K562 (cell line): Measurements from ENCODE around the gene AZU1. TPM values are rescaled to one million over a fixed set of nuclear protein-coding genes. Genes with fewer than 3 reads are reported as not detected.
A peak's percentile ranks its signal among the peaks of the same experiment; 100 is the strongest.

Experiments used
- ATAC-seq: fragments of 200-7000 bp; cut with Tn5 transposase; 3 replicates; pipeline ENCODE4 v1.9.1; 2020; ENCODE audit warnings: moderate library complexity
- BruUV-seq: library from RNA; stranded (reverse); fragments of 400-500 nt; replicated peaks from 2 replicates; lab custom pipeline; 2021; lab: Mats Ljungman, UMichigan
- CTCF ChIA-PET: fragments of 300-600 bp; formaldehyde crosslinking; extraction: SDS; loops from one replicate; lab custom pipeline; 2021; ENCODE audit warnings: low intra/inter-chr PET ratio; lab: Yijun Ruan, JAX
- POLR2A ChIA-PET: fragments of 300-600, 350-650 bp; sonication (Branson Sonifier 250); formaldehyde crosslinking; extraction: SDS; loops from one replicate; lab custom pipeline; 2021; ENCODE audit warnings: antibody characterized with exemption, inconsistent platforms; lab: Yijun Ruan, JAX
- DNase-seq, 4 experiments: peaks; one replicate each; pipeline versions ENCODE4 v3.0.0 to v3.0.0-alpha.2; 2011 to 2018; ENCODE audit warnings: low spot score in 3 of 4, mixed read lengths in 3 of 4; ENCODE audit errors: extremely low read depth in 1 of 4
- FAIRE-seq: peaks from 2 replicates; lab custom pipeline; 2011; peaks lifted over from hg19 to GRCh38; lab: Jason Lieb, UNC
- H2AFZ ChIP-seq: 2 replicates; pipeline ENCODE4 v1.6.0; 2011; ENCODE audit warnings: low read depth, low read length, control low read depth, inconsistent platforms
- H3K27ac ChIP-seq: fragments of 200-600 bp; 3 replicates; pipeline ENCODE4 v1.8.0; 2011; ENCODE audit warnings: low read depth, mild to moderate bottlenecking, control low read depth, inconsistent platforms, low read length, moderate library complexity, mixed read lengths; ENCODE audit errors: extremely low read depth
- H3K27me3 ChIP-seq, 2 experiments: fragments of 300-600 bp in 1 of 2; 2 replicates in 1 of 2; 3 replicates in 1 of 2; pipeline versions ENCODE4 v1.6.0 to v1.8.0; 2011; ENCODE audit warnings: inconsistent platforms in 2 of 2, low read length in 2 of 2, mild to moderate bottlenecking in 1 of 2, mixed read lengths in 1 of 2, moderate library complexity in 1 of 2; ENCODE audit not compliant: control insufficient read depth in 2 of 2, insufficient read depth in 2 of 2
- H3K36me3 ChIP-seq: fragments of 300-600 bp; 3 replicates; pipeline ENCODE4 v1.8.0; 2011; ENCODE audit warnings: mild to moderate bottlenecking, low read length, inconsistent platforms; ENCODE audit not compliant: control insufficient read depth, insufficient read depth
- H3K4me1 ChIP-seq, 2 experiments: fragments of 200-600 bp in 1 of 2; replicated peaks in 1 of 2; 2 replicates in 1 of 2; 3 replicates in 1 of 2; pipeline versions ENCODE4 v1.5.1 to v1.8.0; 2011; ENCODE audit warnings: inconsistent platforms in 2 of 2, low read length in 2 of 2, mild to moderate bottlenecking in 1 of 2, mixed read lengths in 1 of 2, moderate library complexity in 1 of 2; ENCODE audit not compliant: control insufficient read depth in 2 of 2, insufficient read depth in 2 of 2
- H3K4me2 ChIP-seq: 2 replicates; pipeline ENCODE4 v1.6.1; 2011; ENCODE audit warnings: low read length, control low read depth, inconsistent platforms, mixed read lengths; ENCODE audit not compliant: insufficient read depth
- H3K4me3 ChIP-seq: fragments of 200-600 bp; sonication (generic), shearing (Covaris generic); 2 replicates; pipeline ENCODE4 v1.5.1; 2016; ENCODE audit warnings: control low read depth, inconsistent platforms
- H3K79me2 ChIP-seq: fragments of 200-600 bp; 3 replicates; pipeline ENCODE4 v1.8.0; 2011; ENCODE audit warnings: low read length, inconsistent platforms; ENCODE audit not compliant: control insufficient read depth, insufficient read depth
- H3K9ac ChIP-seq, 2 experiments: 2 replicates each; pipeline versions ENCODE4 v1.6.0 to v1.6.1; 2011; ENCODE audit warnings: low read depth in 2 of 2, low read length in 2 of 2, control low read depth in 1 of 2, inconsistent platforms in 1 of 2, mild to moderate bottlenecking in 1 of 2, mixed read lengths in 1 of 2; ENCODE audit not compliant: insufficient read depth in 1 of 2
- H3K9me1 ChIP-seq: one replicate; pipeline ENCODE4 v1.6.0; 2011; ENCODE audit warnings: inconsistent platforms, mild to moderate bottlenecking, low read length, moderate library complexity; ENCODE audit not compliant: control insufficient read depth, insufficient read depth
- H3K9me3 ChIP-seq: replicated peaks from 2 replicates; pipeline ENCODE4 v1.5.1; 2011; ENCODE audit warnings: low read depth, low read length, inconsistent platforms; ENCODE audit not compliant: control insufficient read depth, insufficient read depth
- H4K20me1 ChIP-seq: replicated peaks from 2 replicates; pipeline ENCODE4 v1.6.1; 2011; ENCODE audit warnings: low read length, inconsistent platforms, mixed read lengths; ENCODE audit not compliant: control insufficient read depth, insufficient read depth
- HNRNPLL ChIP-seq: fragments of 200-400 bp; formaldehyde crosslinking; IDR thresholded peaks from 2 replicates; pipeline ENCODE4 v1.6.1; 2017; ENCODE audit warnings: low read length, low read depth, mild to moderate bottlenecking; ENCODE audit not compliant: poor library complexity, severe bottlenecking
- MNT ChIP-seq, 2 experiments: fragments of 450-650 bp; conservative IDR thresholded peaks; 2 replicates each; pipeline ENCODE4 v1.6.1; 2017; ENCODE audit warnings: mild to moderate bottlenecking in 2 of 2, moderate library complexity in 2 of 2
- NBN ChIP-seq: fragments of 450-650 bp; IDR thresholded peaks from 2 replicates; pipeline ENCODE4 v1.6.1; 2016; ENCODE audit warnings: low read depth, mild to moderate bottlenecking
- NFIX ChIP-seq: fragments of 250-450 bp; sonication (Bioruptor Pico); IDR thresholded peaks from 2 replicates; pipeline ENCODE4 v1.4.0; 2020; ENCODE audit warnings: low read depth, mild to moderate bottlenecking, moderate library complexity
- NKRF ChIP-seq: fragments of 450-650 bp; IDR thresholded peaks from 2 replicates; pipeline ENCODE4 v1.6.1; 2016; ENCODE audit warnings: borderline replicate concordance
- ZBTB1 ChIP-seq: sonication (generic); formaldehyde crosslinking; IDR thresholded peaks from 2 replicates; pipeline ENCODE4 v1.8.1; 2023; ENCODE audit warnings: missing genetic modification reagents, low read depth, mild to moderate bottlenecking, borderline replicate concordance
- WGBS: fragments of 100-300 bp; shearing (Covaris generic); methylation state at CpG from one replicate; pipeline ENCODE4 v1.1.6; 2016; ENCODE audit warnings: low coverage, mixed read lengths; ENCODE audit not compliant: insufficient coverage; ENCODE audit errors: missing lambda C conversion rate; 5-methylcytosine and 5-hydroxymethylcytosine counted together
- in situ Hi-C: fragments of 300-500 bp; cut with MboI; formaldehyde crosslinking; loops from 4 replicates; pipeline ENCODE4 v1.15.0; 2018; ENCODE audit warnings: inconsistent platforms, mixed read lengths
- intact Hi-C: fragments of 100-400 bp; cut with micrococcal nuclease; formaldehyde crosslinking; loops from 2 replicates; pipeline ENCODE4 v1.14.2; 2022
- polyA plus RNA-seq, 8 experiments: library from polyadenylated mRNA; depleted of rRNA in 4 of 8; stranded (reverse) in 5 of 8; unstranded in 3 of 8; fragments of >200 nt; fragmentation: Nextera tagmentation in 2 of 8; fragmentation: Illumina TruSeq in 1 of 8; extraction: Ambion mirVana in 2 of 8; extraction: Trizol in 1 of 8; gene quantifications; 2 replicates each; pipeline versions ENCODE4 v1.2.1 to v1.2.3, GENCODE V29; 2011 to 2014; ENCODE audit warnings: inconsistent platforms in 1 of 8, missing spikeins in 1 of 8
- total RNA-seq, 7 experiments: library from RNA; depleted of rRNA in 6 of 7; stranded (reverse); fragments of >200 nt in 6 of 7; fragmentation: Illumina TruSeq in 2 of 7; extraction: Trizol in 2 of 7; gene quantifications; 2 replicates each; pipeline versions ENCODE4 v1.2.1 to v1.2.3, GENCODE V29; 2011 to 2021; ENCODE audit warnings: low replicate concordance in 1 of 7
- TF ChIP-seq, protein P1 (sequence below): IDR thresholded peaks from 3 replicates; pipeline ENCODE4 v1.6.1; 2011; ENCODE audit warnings: borderline replicate concordance, mild to moderate bottlenecking; ENCODE audit not compliant: insufficient read length, insufficient read depth
- TF ChIP-seq, protein P2 (sequence below), 2 experiments: IDR thresholded peaks; 2 replicates each; pipeline ENCODE4 v1.6.1; 2011; ENCODE audit warnings: borderline replicate concordance in 1 of 2, control low read depth in 1 of 2, low read depth in 1 of 2, low read length in 1 of 2, mild to moderate bottlenecking in 1 of 2, mixed read lengths in 1 of 2, moderate library complexity in 1 of 2; ENCODE audit not compliant: insufficient read depth in 1 of 2, insufficient read length in 1 of 2, poor library complexity in 1 of 2, severe bottlenecking in 1 of 2; ENCODE audit errors: extremely low read depth in 1 of 2

Gene AZU1
- total and polyA plus RNA-seq, 9 of the 15 experiments (the other 6 are each of a cell fraction or from before 2014, with no cell fraction given): 0.29 to 1.9 (median 0.59) TPM; not detected in 3

DNA sequence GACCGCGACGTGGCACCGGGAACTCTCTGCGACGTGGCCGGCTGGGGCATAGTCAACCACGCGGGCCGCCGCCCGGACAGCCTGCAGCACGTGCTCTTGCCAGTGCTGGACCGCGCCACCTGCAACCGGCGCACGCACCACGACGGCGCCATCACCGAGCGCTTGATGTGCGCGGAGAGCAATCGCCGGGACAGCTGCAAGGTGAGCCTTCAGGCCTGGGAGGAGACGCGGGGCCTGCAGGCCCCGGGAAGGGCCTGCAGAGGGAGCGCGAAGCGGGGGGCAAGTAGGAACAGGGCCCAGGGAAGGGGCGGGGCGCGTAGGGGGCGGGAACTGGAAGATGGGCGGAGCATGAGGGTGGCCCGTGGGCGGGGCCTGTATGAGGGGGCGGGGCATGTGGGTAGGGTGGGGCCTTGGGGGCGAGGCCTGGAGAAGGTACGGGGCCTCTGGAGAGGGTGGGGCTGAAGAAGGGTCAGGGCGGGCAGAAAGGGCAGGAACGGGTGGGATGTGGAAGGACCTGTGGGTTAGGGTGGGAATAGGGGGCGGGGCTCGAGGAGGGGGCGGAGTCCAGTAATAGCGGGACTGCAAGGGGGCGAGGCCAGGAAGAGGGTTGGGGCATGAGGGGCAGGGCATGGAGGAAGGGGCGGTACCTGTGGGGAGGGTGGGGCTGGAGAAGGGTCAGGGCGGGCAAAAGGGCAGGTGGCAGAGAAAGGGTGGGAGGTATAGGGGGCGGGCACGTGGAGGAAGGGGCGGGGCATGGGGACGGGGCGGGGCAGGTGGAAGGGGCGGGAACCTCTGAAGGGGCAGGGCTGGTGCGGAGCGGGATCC, 34.3 kb downstream of the AZU1 start (continued):
- TF ChIP-seq, protein P1, sequence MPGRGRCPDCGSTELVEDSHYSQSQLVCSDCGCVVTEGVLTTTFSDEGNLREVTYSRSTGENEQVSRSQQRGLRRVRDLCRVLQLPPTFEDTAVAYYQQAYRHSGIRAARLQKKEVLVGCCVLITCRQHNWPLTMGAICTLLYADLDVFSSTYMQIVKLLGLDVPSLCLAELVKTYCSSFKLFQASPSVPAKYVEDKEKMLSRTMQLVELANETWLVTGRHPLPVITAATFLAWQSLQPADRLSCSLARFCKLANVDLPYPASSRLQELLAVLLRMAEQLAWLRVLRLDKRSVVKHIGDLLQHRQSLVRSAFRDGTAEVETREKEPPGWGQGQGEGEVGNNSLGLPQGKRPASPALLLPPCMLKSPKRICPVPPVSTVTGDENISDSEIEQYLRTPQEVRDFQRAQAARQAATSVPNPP: no peak
- TF ChIP-seq NFIX (CRISPR knock-in tag): no peak
- TF ChIP-seq, all 486 proteins: peak for 121

- peak; percentile 77 for ATAC-seq
- peaks cover 24% of the 10 kb centered on the region; the same call in 2 of the 3 replicates for H3K36me3 ChIP-seq
- H3K4me3 ChIP-seq: peak overlapping the region; percentile 36
- in situ Hi-C loops (no loop called here), intact Hi-C loops (loop anchor here (1.0 to 5.0 kb wide), 4 partner anchors 53 to 380 kb away; partner anchors contain the start of genes ATP5F1D and WDR18)
- H3K79me2 ChIP-seq: peaks cover 12% of the 10 kb centered on the region
- FAIRE-seq: no peak
- ChIA-PET POLR2A (interaction anchor here (0.6 to 1.6 kb wide), 5 partner anchors 45 to 352 kb away, joined by 3 to 5 read pairs (median 3); no protein-coding TSS in a partner anchor), CTCF (interaction anchor here (0.6 to 1.5 kb wide), 2 partner anchors 55 to 88 kb away, joined by 3 to 6 read pairs; partner anchors contain the start of gene KISS1R)
- H3K9me1 ChIP-seq: no peaks in the 10 kb centered on the region
- peak; percentile 81 to 91 (median 86) for DNase-seq
- WGBS: 3% methylated on average over 35 of the region's 48 CpGs
- H3K9ac ChIP-seq: peak overlapping the region; percentile 57 to 76
- no peaks in the 10 kb centered on the region for H4K20me1 ChIP-seq
- no peaks in the 10 kb centered on the region for H3K9me3 ChIP-seq
- H3K27me3 ChIP-seq: no peaks in the 10 kb centered on the region
- H3K27ac ChIP-seq: peak overlapping the region; percentile 91
- H2AFZ ChIP-seq: peak overlapping the region; percentile 77
- TSS peak; percentile 57 for BruUV-seq
- peaks cover 25 to 72% of the 10 kb centered on the region in 2 experiments for H3K4me1 ChIP-seq
- H3K4me2 ChIP-seq: peak overlapping the region; percentile 72
- TF ChIP-seq MNT (conservative IDR thresholded peaks at IDR 0.05) (peak; percentile 97 to 98), NBN (peak; percentile 54; the same call in 1 of the 2 replicates), ZBTB1 (CRISPR knock-in tag) (peak; percentile 75; the same call in 1 of the 2 replicates), NKRF (peak; percentile 94), HNRNPLL (peak; percentile 33)
- TF ChIP-seq, protein P2, sequence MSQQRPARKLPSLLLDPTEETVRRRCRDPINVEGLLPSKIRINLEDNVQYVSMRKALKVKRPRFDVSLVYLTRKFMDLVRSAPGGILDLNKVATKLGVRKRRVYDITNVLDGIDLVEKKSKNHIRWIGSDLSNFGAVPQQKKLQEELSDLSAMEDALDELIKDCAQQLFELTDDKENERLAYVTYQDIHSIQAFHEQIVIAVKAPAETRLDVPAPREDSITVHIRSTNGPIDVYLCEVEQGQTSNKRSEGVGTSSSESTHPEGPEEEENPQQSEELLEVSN (IDR thresholded peaks at IDR 0.05; ENCODE audit: borderline replicate concordance in 1 of 2, extremely low read depth in 1 of 2, insufficient read depth in 1 of 2, insufficient read length in 1 of 2, low read depth in 1 of 2, low read length in 1 of 2, poor library complexity in 1 of 2, severe bottlenecking in 1 of 2): peak; percentile 63 to 77
Observed at GRCh38 chr19:862581-863314, 35.1 kb downstream of the AZU1 start.
